Stimulated activated CD4-positive, alpha-beta T cell treated with anti-CD3 and anti-CD28 coated beads, TNF-alpha, amount 100 ng/mL, for 24 hours (primary cell): ENCODE measurements around the gene PRR20G.

Experiments used
- DNase-seq, 3 experiments: peaks; one replicate each; pipeline ENCODE4 v3.0.0-alpha.2; 2020; ENCODE audit warnings: low read depth in 3 of 3

Gene PRR20G

DNA sequence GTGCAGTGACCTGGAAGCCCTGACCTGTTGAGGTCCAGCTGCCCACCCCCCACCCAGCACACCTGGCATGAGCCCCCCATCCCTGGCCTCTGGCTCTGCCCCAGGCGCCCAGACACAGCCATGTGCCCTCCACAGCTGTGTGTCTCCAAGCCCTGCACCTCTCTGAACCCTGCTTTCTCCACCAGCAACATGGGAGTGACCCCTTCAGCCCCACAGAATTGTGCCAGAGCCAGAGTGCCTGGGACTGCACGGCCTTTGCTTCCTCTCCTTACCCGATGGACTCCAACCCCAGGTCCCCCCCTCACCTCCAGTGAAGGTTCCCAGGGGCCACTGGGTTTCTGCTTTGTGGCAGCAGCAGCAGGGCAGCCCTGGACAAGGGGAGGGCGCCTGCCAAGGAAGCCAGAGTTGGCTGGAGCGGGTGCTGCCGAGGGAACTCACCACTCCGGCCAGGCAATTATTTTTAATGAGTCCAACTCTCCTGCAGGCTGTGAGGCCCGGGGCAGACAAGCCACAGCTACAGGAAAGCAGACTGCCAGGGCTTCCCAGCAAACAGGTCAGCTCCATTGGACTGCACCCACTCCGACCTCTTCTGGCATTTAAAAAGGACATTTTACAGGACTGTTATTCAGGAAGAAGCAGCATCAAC, 24.1 kb downstream of the PRR20G start:
- DNase-seq: no peak

DNA sequence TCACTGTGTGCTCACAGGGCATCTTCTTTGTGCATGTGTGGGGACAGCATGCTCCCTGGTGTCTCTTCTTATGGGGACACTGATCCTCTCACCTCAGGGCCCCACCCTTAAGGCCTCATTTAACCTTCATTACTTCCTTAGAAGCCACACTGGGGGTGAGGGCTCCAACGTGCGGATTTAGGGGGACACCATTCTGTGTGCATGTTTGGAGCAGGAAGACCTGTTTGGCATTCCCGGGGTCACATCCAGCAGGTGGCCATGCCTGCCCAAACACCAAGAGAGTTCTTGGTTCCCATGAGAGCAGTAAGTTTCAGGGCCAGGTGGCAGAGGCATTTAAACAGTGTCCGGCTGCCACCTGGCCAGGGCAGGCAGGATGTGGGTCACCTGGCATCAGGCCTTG, 24.8 kb downstream of the PRR20G start:
- no peak for DNase-seq

DNA sequence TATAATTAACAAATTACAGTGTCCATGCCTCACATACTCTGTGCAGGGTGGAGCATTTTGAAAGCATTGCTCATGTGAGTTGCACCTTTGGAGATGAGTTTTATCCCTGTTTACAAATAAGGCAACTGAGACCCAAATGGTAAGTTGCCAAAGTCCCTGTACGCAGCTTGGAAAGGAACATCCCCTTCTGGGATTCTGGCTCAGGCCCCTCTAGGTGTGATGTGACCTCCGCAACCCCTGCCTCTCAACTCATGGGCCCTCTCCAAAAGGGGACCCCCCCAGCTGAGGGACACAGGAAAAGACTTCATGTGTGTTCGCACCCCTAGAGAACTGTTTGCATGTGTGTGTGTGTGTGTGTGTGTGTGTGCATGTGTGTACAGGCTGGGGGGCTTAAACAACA, 25.3 kb downstream of the PRR20G start:
- no peak for DNase-seq

DNA sequence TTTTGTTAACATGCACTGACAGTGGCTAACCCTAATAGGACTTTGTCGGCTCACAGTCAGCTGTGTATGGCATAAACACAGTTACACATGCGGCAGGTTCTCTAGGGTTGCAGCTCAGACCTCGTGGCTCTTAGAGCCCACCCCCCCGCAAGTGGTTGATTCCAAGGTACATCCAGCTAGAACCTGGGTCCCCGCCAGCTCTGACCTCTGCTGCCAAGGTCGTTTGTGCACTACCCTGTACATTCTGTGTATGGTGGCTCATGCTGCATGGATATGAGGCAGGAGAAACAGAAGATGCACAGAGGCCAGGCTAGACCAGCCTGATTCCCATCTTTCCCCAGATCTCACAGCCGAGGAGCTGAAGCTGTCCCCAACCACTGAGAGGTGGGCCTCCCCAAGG, 25.9 kb downstream of the PRR20G start:
- DNase-seq: no peak

DNA sequence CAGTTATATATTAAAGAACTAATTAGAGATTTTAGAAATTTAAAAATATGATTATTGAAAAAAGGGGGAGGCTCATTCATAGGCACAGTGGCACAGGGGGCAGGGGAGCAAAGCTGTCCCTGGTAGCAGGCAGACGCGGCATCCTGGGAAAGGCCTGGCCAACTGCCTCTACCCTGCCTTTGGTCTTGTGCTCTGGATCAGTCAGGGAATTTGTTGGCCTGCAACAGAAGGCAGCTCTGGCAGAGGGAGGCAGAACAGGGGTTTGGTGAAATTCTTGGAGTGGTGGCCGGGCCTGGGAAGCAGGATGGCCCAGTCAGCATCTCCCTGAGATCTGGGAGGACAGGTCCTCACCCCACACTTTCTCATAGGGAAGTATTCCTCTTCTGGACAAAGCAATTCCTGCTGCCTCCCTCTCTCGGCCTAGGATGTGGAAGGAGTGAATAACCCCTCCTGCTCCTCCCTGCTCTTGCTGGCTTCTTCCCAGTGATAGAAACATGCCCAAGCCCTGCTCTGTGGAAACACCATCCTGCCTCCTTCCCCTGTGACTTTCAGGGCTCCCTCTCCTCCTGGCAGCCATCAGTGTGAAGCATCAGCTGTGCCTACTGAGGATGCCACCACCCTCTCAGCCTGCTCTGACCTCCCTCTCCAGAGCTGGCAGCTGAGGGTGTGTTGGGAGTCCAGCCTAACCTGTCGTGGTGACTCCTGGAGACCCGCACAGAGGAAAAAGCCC, 26.9 kb downstream of the PRR20G start:
- DNase-seq: no peak

DNA sequence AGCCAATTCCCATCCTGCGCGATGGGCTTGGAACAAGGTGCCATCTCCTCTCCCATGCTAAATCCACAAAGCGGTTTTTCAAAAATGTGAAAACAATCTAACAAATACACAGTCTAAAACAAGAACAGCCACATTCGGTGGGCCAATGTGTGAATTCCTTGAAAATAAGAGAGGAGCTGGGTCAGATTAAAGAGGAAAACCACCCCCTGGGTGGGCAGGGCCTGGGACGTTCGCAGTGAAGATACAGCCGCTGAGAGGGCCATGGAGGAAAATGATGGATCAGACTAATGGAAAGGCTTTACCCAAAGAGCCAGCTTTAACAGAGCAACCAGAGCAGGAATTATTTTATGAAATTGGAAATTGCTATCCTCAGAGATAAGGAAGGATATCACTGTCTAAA, 27.4 kb downstream of the PRR20G start:
- no peak for DNase-seq

DNA sequence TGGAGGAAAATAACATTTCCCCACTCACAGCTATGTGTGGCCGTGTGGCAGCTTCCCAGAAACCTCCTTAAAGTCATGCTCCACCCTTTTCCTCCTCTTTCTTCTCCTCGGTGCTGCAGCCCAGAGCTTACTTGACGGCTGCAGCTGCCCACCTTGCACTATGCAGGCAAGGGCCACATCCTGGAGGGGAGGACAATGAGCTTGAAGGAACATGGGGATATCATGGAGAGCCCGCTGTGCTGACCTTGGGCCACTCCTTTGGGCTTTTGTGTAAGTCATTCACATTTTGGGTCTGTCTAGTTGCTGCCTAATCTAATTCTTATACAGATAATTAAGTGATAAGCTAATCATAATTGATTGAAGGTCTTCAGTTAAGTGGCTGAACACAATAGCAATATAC, 28.0 kb downstream of the PRR20G start:
- no peak for DNase-seq

DNA sequence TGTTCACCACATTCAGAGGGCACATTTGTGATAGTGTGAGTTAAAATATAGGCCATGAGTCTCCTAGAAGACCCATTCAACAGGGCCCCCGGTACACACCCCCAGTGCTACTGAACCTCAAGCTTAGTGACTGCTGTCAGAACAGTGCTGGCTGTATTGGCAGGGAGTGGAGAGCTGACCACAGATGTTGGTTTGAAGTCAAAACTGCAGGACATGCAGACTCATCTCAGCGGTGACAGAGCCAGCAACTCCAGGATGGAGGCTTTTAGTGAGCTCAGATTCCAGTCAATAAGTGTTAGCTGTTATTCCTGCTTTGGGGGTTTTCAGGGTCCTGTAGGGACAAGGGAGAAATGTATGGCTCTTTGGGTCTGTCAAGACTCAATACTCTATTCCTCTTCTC, 29.1 kb downstream of the PRR20G start:
- no peak for DNase-seq

DNA sequence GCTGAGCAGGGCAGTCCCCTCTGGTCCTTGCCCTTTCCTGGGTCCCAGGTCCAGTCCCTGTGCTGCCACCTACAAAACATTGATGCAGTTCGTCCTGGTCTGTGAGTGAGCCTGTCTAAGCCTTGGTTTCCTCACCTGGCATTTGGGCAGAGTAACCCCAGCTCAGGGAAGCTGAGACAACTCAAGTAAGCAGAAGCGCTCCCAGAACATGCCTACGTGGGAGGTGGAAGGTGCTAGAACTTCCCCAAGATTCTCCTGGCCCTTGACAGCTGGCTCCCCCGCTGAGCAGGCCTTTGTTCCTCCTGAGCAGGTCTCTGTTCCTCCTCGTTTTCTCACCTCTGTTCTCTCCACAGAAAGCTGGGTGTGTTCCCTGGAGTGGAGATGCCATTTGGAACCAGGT, 30.5 kb downstream of the PRR20G start:
- DNase-seq: no peak

DNA sequence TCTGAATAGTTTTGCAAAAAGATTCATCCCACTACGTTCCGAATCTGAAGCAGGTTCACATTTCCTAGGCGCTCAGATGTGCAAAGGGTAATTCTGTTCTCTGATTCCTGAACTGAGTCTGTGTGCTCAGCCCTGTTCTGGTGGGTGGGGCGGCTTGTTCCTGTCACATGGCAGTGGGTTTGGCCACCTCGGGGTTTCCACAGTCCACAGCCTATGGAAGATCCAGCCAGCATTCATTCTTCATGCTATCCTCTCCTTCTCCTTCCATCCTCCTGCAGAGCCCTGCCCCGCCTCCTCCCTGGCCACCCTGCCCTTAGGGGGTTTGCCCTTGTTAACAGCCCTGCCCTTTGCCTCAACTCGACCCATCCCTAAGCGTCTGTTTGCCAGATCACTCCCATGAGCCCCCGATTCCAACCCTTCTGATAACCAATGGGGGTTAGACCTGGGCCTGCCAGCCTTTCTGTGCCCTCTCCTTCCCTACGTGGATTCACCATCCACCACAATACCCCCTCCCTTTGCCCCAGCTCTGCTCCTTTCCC, 31.0 kb downstream of the PRR20G start:
- no peak for DNase-seq

DNA sequence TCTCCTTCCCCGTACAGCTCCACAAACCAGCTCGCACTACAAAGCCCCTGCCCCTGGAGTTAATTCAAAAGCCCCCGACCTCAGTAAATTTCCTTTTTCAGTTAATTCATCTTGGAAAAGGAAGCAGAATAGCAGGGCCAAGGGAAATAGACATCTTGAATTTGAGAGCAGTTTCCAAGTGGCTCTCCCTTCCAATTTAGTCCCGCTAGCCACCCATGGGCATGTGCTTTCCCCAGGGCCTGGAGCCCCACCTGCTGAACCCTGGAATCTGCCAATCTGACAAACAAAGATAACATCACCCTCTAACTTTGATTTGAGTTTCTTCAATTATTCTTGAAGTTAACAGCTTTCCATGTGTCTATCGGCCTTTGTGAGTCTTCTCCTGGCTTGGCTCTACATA, 31.7 kb downstream of the PRR20G start:
- DNase-seq: no peak

DNA sequence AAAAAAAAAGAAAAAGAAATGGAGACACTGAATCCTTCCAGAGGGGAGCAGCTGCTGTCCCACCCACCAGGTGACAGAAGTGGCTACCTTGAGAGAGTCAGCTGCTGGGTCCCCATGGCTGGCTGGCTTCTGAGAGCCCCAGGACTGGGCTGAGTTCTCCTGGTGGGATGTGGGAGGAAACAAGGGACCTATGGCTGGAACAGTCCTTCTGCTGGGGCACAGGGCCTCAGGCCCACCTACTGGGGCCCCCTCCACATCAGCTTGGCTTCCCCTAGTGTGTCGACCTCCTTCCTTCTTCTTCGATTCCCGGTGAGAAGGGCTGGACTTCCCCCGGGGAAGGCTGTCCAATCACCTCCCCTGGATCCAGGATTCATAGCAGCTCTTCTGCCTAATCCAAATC, 32.3 kb downstream of the PRR20G start:
- no peak for DNase-seq

DNA sequence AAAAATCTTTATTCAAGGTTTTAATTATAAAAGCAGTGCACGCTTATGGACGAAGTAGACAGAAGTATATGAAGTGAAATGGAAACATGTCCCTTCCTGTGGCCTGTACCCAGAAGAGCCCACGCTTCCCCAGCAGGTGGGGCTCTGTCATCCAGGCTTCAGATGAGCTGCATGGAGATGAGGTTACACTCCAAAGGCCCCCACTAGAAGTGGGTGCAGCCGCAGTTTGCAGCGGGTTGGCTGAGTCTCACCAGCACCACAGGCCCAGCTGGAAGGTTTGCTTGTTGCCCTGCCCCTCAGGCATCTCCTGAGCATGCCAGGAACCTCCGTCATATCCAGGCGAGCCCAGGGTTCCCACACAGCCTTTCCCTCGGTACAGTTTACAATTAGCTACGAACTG, 33.1 kb downstream of the PRR20G start:
- no peak for DNase-seq

DNA sequence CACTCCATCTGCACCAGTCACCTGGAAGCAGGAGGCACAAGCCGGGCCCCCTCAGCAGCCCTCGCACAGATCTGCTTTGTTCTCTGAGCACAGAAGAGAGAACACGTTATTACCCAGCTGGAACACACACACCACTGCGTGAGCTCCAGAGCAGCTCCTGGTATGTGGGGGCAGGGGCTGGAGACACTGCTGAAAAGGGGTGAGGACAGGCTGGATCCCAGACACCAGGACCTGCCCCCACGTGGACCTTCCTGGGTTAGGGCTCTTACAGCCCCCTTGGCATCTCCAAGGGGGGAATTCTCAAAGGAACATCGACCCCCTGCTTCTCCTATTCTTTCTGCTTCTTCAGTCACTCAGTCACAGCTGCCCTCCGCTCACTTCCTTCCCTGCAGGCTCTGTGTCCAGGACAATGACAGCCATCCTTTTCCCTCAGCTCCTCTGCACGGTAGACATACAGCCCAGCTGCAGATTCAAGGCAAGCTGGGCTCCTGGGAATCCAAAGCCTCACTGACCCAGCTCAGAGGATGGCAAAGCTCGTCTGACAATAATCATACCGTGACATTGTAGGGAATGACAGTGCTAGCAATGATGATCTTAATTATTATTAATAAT, 33.7 kb downstream of the PRR20G start:
- DNase-seq: no peak

DNA sequence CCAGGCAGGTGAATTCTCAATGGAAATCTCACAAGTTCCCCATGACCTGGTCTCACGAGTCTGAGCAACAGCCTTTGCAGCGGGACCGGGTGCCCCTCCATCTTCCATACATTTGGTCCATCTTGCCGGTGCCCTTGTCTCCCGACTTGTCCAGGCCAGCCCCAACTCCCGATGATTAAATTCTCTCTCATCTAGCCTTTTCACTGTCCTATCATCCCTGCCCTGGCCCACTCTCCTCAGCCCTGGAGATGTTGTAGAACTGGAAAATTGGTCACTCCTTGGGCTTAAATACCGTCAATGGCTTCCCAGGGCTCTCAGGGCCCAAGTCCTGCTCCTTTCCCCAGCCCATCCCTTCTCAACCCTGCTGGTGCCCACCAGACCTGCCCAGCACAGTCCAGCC, 34.4 kb downstream of the PRR20G start:
- no peak for DNase-seq

DNA sequence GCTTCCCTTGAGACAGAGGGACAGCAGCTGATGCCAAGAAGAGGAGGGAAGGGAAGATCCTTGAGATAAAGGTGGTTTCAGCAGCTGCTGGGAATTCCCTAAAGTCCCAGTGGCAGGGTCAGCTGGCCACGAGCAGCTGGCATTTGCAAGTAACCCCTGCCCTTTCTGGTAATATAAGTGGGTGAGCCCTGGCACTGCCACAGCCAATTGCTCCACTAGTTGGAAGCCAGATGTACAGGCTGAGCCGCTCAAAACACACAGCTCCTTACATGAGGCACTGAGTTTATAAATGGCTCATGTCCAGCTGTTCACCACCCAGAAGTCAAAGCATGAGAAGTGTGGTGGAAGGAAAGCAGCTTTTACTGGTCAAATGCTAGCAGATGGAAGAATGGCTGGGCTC, 35.4 kb downstream of the PRR20G start:
- no peak for DNase-seq

DNA sequence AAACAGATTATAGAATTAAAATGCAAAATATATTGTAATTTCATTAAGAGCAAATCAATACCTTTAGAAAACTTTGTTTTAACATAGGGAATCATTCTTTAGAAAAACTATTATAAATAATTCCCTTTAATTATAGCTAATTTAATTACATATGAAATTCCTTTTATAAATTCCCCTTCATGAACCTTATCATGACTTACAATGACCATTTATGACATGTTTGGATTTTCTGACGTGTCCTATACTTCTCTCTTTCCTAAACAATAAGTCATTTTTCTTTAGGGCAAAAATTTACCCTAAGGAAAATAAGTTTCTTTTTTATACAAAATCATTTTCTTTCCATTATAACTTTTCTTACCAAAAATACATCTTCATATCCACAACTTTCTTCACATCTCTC, 37.8 kb downstream of the PRR20G start:
- no peak for DNase-seq

DNA sequence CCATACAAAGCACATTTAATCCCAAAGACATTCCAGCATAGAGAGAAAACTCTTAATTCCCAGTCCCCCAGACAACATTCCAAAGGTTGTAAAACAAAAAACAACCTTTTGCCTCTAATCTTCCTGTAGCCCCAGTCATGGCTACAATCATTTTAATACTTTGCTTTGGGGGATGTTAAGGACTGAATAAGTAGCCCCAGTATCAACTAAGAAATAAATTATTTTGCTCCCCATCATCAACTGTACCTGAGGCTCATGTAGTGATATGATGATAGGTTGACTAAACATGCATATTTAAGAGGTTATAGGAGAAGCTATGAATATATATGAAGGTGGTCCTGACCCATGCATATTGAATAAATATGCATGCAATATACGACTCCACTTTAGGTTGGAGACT, 40.6 kb downstream of the PRR20G start:
- DNase-seq: no peak

DNA sequence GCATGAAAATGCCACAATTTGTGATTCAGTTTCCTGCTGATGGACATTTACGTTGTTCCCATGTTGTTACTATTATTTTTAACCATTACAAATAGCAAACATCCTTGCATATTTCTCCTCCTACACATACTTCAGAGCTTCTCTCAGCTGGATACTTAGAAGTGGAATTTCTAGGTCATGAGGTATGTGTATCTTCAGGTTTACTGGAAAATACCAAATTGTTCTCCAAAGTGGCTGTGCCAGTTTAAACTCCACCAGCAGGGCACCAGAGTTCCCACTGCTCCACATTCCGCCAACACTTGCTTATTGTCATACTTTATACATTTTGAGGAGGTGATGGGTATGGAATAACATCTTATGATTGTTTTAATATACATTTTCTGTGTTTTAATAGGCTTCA, 49.2 kb downstream of the PRR20G start:
- DNase-seq: no peak

DNA sequence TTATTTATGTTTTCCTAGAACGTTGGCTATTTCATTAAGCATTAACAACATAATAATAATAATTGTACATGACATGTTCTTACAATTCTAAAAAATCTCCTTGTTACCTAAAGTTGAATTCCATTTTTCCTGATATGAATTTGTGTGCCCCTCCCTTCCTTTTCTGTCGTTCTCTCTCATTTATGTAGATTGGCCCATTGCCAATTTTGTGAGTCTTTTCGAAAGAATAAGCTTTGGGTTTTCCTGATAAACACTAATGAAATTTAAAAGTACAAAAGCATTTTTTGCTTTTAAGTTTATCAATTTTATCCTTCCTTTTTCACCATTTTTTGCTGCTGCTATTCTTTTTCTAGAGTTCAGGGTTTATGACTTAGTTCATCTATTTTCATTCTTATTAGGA, 50.0 kb downstream of the PRR20G start:
- no peak for DNase-seq

DNA sequence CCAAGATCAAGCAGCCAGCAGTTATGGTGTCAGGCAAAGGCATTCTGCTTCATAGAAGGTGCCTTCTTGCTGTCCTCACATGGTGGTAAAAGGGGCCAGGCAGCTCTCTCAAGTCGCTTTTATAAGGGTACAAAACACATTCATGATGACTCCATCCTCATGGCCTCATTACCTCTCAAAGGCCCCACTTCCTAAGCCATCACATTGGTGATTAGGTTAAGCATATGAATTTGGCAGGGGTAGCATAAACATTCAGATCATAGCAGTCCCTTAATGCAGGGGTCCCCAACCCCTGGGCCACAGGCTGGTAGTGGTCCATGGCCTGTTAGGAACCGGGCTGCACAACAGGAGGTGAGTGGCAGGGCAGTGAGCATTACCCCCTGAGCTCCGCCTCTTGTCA, 52.1 kb downstream of the PRR20G start:
- no peak for DNase-seq

DNA sequence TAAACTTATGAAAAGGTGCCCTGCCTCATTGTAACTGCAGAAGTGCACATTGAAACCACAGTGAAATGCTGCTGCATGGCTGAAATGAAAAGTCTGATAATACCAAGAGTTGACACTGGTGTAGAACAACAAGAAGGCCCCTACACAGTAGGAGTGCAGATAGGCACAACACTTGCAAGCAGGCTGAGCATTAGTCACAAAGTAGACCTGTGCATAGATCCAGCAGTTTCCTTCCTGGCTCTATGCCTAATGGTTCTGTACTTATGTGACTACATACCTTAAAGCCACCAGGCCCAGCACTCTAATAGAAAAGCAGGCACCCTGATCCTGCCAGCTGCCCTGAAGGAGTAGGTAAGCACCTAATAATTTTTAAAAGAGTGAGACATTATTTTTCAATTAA, 53.1 kb downstream of the PRR20G start:
- DNase-seq: no peak
